CD4-positive, CD25-positive, alpha-beta regulatory T cell (primary cell): ENCODE data around the gene CASP2. TPM values are rescaled to one million over a fixed set of nuclear protein-coding genes. Genes with fewer than 3 reads are reported as not detected.
"Not testable (repeated sequence)": the region's sequence is repeated elsewhere in the genome, so short reads cannot be mapped to it uniquely, and the experiment has no call there.

Experiments
- ATAC-seq, 2 donors: fragments of 150-1000 bp; cut with Tn5 transposase; one replicate each; pipeline ENCODE4 v1.10.0; 2021; ENCODE audit warnings: low read depth in 2 of 2, moderate number of reproducible peaks in 2 of 2, moderate library complexity in 1 of 2
- DNase-seq, 3 donors: peaks; one replicate each; pipeline versions ENCODE4 v3.0.0 to v3.0.0-alpha.2; 2012 to 2022; ENCODE audit warnings: mixed read lengths in 1 of 3
- H3K27ac ChIP-seq: one replicate; pipeline ENCODE4 v1.7.0; 2013; ENCODE audit warnings: mild to moderate bottlenecking, low read length; ENCODE audit not compliant: insufficient read depth, poor library complexity, severe bottlenecking
- H3K27me3 ChIP-seq: one replicate; pipeline ENCODE4 v1.7.0; 2013; ENCODE audit warnings: low read length; ENCODE audit not compliant: control insufficient read depth, insufficient read depth
- H3K36me3 ChIP-seq: one replicate; pipeline ENCODE4 v1.7.0; 2013; ENCODE audit warnings: mild to moderate bottlenecking, low read length, moderate library complexity; ENCODE audit not compliant: control insufficient read depth, insufficient read depth
- H3K4me1 ChIP-seq: 2 replicates; pipeline ENCODE4 v1.7.0; 2013; ENCODE audit warnings: mild to moderate bottlenecking, low read length; ENCODE audit not compliant: insufficient read depth, control insufficient read depth, poor library complexity, severe bottlenecking
- H3K4me3 ChIP-seq: one replicate; pipeline ENCODE4 v1.7.0; 2013; ENCODE audit warnings: low read depth, mild to moderate bottlenecking, low read length, moderate library complexity
- H3K9me3 ChIP-seq, 2 experiments: 1 replicate in 1 of 2; 2 replicates in 1 of 2; pipeline ENCODE4 v1.7.0; 2013; ENCODE audit warnings: low read length in 2 of 2, mild to moderate bottlenecking in 1 of 2, moderate library complexity in 1 of 2; ENCODE audit not compliant: control insufficient read depth in 2 of 2
- H3K27ac Mint-ChIP-seq, 3 donors: one replicate each; pipeline ENCODE4 v1.8.0; 2020 to 2022; ENCODE audit warnings: mild to moderate bottlenecking in 3 of 3, mixed read lengths in 3 of 3, moderate library complexity in 2 of 3
- H3K27me3 Mint-ChIP-seq: one replicate; pipeline ENCODE4 v1.8.0; 2022; ENCODE audit warnings: mild to moderate bottlenecking, mixed read lengths
- H3K36me3 Mint-ChIP-seq: one replicate; pipeline ENCODE4 v1.8.0; 2020; ENCODE audit warnings: mixed read lengths
- H3K4me1 Mint-ChIP-seq, 4 donors: one replicate each; pipeline ENCODE4 v1.8.0; 2020 to 2022; ENCODE audit warnings: mixed read lengths in 4 of 4, mild to moderate bottlenecking in 1 of 4
- H3K4me3 Mint-ChIP-seq, 4 donors: one replicate each; pipeline ENCODE4 v1.8.0; 2020 to 2022; ENCODE audit warnings: mild to moderate bottlenecking in 4 of 4, mixed read lengths in 4 of 4, moderate library complexity in 3 of 4
- H3K9me3 Mint-ChIP-seq, 7 donors: one replicate each; pipeline ENCODE4 v1.8.0; 2020 to 2022; ENCODE audit warnings: mixed read lengths in 7 of 7, mild to moderate bottlenecking in 3 of 7, moderate library complexity in 2 of 7
- polyA plus RNA-seq, 4 donors: library from polyadenylated mRNA; unstranded; fragments of 300-500 nt; fragmentation: Illumina TruSeq; gene quantifications; one replicate each; pipeline ENCODE4 v1.2.3, GENCODE V29; 2021
- total RNA-seq: library from RNA; stranded (reverse); gene quantifications from one replicate; pipeline ENCODE4 v1.2.3, GENCODE V29; 2022

Gene CASP2
- total and polyA plus RNA-seq, 5 donors from 2014 or later: 20.5 to 61.4 (median 24.5) TPM

DNA sequence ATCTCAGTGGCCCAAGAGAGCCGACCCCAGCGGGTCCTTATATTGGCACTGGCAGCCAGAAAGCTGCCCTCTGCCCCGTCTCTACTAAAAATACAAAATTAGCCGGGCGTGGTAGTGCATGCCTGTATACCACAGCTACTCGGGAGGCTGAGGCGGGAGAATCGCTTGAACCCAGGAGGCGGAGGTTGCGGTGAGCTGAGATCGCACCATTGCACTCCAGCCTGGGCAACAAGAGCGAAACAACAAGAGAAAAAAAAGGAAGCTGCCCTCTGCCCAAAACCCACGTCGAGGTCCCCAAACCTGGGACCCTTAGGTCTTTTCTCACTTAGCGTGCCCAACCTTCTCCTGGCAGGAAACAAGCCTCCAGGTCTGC, 24.0 kb upstream of the CASP2 start:
- Histone ChIP-seq H3K4me1 (peaks cover 51% of the 10 kb centered on the region), H3K4me3 (peak overlapping the region; percentile 95), H3K36me3 (peaks cover 41% of the 10 kb centered on the region), H3K27ac (peak overlapping the region; percentile 82)
- DNase-seq, H3K27me3 Mint-ChIP-seq, H3K9me3 ChIP-seq, H3K9me3 Mint-ChIP-seq, H3K27me3 ChIP-seq, ATAC-seq: not testable (repeated sequence)
- Mint-ChIP-seq H3K4me3 (peak overlapping the region; percentile 93 to 99 (median 96)), H3K4me1 (peaks cover 15 to 90% (median 39%) of the 10 kb centered on the region in 4 donors), H3K27ac (peak overlapping the region; percentile 91 to 98 (median 97)), H3K36me3 (peaks cover 33% of the 10 kb centered on the region)

GRCh38 chr7:143265017-143265693, 23.0 kb upstream of the CASP2 start:
- Histone ChIP-seq H3K4me3 (peak overlapping the region; percentile 95), H3K27me3 (no peaks in the 10 kb centered on the region), H3K36me3 (peaks cover 50% of the 10 kb centered on the region), H3K9me3 (no peaks in the 10 kb centered on the region), H3K4me1 (peaks cover 42% of the 10 kb centered on the region), H3K27ac (peak overlapping the region; percentile 82)
- ATAC-seq (no peak), DNase-seq (no peak)
- Mint-ChIP-seq H3K4me3 (peak overlapping the region; percentile 93 to 99 (median 96)), H3K4me1 (peaks cover 15 to 88% (median 32%) of the 10 kb centered on the region in 4 donors), H3K36me3 (peaks cover 40% of the 10 kb centered on the region), H3K27ac (peak overlapping the region; percentile 32 to 93 (median 91)), H3K27me3 (no peaks in the 10 kb centered on the region), H3K9me3 (no peaks in the 10 kb centered on the region)

- ATAC-seq (no peak), DNase-seq (no peak)
- peaks cover 37% of the 10 kb centered on the region for H3K36me3 Mint-ChIP-seq
- H3K27ac Mint-ChIP-seq: peak overlapping the region in 1 of 3 donors; percentile 4
- Histone ChIP-seq H3K27me3 (no peaks in the 10 kb centered on the region), H3K4me3 (no peak overlapping the region), H3K4me1 (peaks cover 30% of the 10 kb centered on the region), H3K36me3 (peaks cover 51% of the 10 kb centered on the region), H3K27ac (no peak overlapping the region), H3K9me3 (no peaks in the 10 kb centered on the region)
- peaks cover 22 to 56% (median 30%) of the 10 kb centered on the region in 4 donors for H3K4me1 Mint-ChIP-seq
- peak overlapping the region in 1 of 4 donors; percentile 52 for H3K4me3 Mint-ChIP-seq
- no peaks in the 10 kb centered on the region for H3K9me3 Mint-ChIP-seq
- no peaks in the 10 kb centered on the region for H3K27me3 Mint-ChIP-seq
These were observed 18.9 kb upstream of the CASP2 start for GRCh38 chr7:143269251-143269650.

DNA sequence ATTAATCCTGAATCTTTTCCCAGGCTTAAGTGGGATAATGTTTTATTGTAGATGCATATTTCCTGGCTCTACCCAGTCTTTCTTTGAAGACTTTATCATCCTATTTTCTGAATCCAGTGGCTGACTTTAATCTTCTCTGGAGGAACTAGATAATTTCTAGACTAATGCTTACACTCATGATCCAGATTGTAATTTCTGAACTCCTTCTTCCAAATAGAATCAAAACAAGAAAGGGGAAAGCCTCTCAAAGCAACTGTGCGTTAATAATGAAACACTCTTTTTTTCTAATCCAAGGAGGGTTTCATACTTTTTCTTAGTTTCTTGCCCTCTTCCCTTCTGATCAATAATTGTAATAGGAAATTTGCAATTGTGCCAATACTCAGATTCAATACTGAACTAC, 16.9 kb upstream of the CASP2 start:
- no peak overlapping the region for H3K4me3 ChIP-seq
- H3K27ac ChIP-seq: no peak overlapping the region
- ATAC-seq: no peak
- Mint-ChIP-seq H3K9me3 (no peaks in the 10 kb centered on the region), H3K27ac (peak overlapping the region in 1 of 3 donors; percentile 32), H3K27me3 (no peaks in the 10 kb centered on the region), H3K4me3 (no peak overlapping the region), H3K36me3 (peaks cover 23% of the 10 kb centered on the region), H3K4me1 (peaks cover 11 to 36% (median 20%) of the 10 kb centered on the region in 4 donors)
- peaks cover 39% of the 10 kb centered on the region for H3K36me3 ChIP-seq
- no peaks in the 10 kb centered on the region for H3K27me3 ChIP-seq
- peaks cover 11% of the 10 kb centered on the region for H3K4me1 ChIP-seq
- no peak for DNase-seq
- no peaks in the 10 kb centered on the region for H3K9me3 ChIP-seq

DNA sequence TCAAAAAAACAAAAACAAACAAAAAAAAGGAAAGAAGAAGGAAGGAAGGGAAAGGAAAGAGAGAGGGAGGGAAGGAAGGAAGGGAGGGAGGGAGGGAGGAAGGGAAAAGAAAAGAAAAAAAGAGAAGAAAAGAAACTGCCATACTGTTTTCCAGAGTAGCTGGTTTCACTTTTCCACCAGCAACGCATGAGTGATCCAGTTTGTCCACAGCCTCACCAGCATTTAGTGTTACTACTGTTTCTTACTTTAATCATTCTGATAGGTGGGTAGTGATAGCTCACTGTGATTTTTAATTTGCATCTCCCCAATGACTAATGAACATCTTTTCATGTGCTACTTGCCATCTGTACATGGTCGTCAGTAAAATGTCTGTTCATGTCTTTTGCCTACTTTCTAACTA, 15.3 kb upstream of the CASP2 start:
- Mint-ChIP-seq H3K4me1 (peaks cover 9 to 21% (median 16%) of the 10 kb centered on the region in 4 donors), H3K27ac (no peak overlapping the region), H3K4me3 (no peak overlapping the region), H3K9me3 (no peaks in the 10 kb centered on the region), H3K36me3 (peaks cover 18% of the 10 kb centered on the region), H3K27me3 (no peaks in the 10 kb centered on the region)
- no peaks in the 10 kb centered on the region for H3K9me3 ChIP-seq
- H3K36me3 ChIP-seq: peaks cover 23% of the 10 kb centered on the region
- no peak for ATAC-seq
- H3K27ac ChIP-seq: no peak overlapping the region
- H3K4me1 ChIP-seq: no peaks in the 10 kb centered on the region
- no peak for DNase-seq
- no peak overlapping the region for H3K4me3 ChIP-seq
- no peaks in the 10 kb centered on the region for H3K27me3 ChIP-seq

GRCh38 chr7:143279186-143280098, 8.7 kb upstream of the CASP2 start:
- Mint-ChIP-seq H3K4me3 (peak overlapping the region; percentile 52 to 90 (median 82)), H3K27ac (peak overlapping the region; percentile 89 to 93 (median 90)), H3K36me3 (no peaks in the 10 kb centered on the region), H3K9me3 (no peaks in the 10 kb centered on the region), H3K27me3 (no peaks in the 10 kb centered on the region), H3K4me1 (peaks cover 30 to 44% (median 38%) of the 10 kb centered on the region in 4 donors)
- Histone ChIP-seq H3K27ac (peak overlapping the region; percentile 74), H3K4me1 (peaks cover 27% of the 10 kb centered on the region), H3K27me3 (no peaks in the 10 kb centered on the region), H3K4me3 (peak overlapping the region; percentile 75), H3K9me3 (no peaks in the 10 kb centered on the region), H3K36me3 (no peaks in the 10 kb centered on the region)
- DNase-seq: peak in 2 of 3 donors; percentile 38 to 64
- ATAC-seq: peak; percentile 52 to 53

GRCh38 chr7:143280160-143280559, 8.0 kb upstream of the CASP2 start:
- peak overlapping the region; percentile 89 to 93 (median 90) for H3K27ac Mint-ChIP-seq
- H3K4me1 Mint-ChIP-seq: peaks cover 30 to 50% (median 42%) of the 10 kb centered on the region in 4 donors

More at GRCh38 chr7:143280160-143280559, 8.0 kb upstream of the CASP2 start:
- Mint-ChIP-seq H3K36me3 (no peaks in the 10 kb centered on the region), H3K4me3 (peak overlapping the region; percentile 52 to 90 (median 82)), H3K27me3 (no peaks in the 10 kb centered on the region), H3K9me3 (no peaks in the 10 kb centered on the region)
- Histone ChIP-seq H3K36me3 (no peaks in the 10 kb centered on the region), H3K4me3 (peak overlapping the region; percentile 75), H3K4me1 (peaks cover 27% of the 10 kb centered on the region), H3K27me3 (no peaks in the 10 kb centered on the region), H3K27ac (peak overlapping the region; percentile 74), H3K9me3 (no peaks in the 10 kb centered on the region)
- DNase-seq (no peak), ATAC-seq (peak; percentile 21 to 24)
